ENCODE measurements around the gene INPP5D.

DNA sequence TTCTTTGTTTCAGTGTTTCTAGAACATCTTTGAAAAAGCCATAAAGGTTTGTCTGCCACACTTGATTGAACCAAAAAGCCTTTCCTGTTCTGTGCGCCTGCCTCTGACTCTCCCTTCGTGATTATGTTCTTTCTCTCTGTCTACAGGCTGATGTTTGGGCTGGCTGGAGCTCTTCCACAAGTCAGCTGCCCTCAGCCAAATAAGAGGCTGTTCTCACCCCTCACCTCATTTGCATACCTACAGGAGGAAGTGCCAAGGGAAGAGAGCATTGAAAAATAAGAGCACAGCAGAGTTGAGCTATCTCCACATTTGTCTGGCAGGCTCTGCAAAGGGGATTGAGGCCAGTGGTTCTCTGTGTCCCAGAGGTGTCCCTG lies 15.8 kb downstream of the INPP5D start:
- TF ChIP-seq, protein P1, sequence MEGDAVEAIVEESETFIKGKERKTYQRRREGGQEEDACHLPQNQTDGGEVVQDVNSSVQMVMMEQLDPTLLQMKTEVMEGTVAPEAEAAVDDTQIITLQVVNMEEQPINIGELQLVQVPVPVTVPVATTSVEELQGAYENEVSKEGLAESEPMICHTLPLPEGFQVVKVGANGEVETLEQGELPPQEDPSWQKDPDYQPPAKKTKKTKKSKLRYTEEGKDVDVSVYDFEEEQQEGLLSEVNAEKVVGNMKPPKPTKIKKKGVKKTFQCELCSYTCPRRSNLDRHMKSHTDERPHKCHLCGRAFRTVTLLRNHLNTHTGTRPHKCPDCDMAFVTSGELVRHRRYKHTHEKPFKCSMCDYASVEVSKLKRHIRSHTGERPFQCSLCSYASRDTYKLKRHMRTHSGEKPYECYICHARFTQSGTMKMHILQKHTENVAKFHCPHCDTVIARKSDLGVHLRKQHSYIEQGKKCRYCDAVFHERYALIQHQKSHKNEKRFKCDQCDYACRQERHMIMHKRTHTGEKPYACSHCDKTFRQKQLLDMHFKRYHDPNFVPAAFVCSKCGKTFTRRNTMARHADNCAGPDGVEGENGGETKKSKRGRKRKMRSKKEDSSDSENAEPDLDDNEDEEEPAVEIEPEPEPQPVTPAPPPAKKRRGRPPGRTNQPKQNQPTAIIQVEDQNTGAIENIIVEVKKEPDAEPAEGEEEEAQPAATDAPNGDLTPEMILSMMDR (IDR thresholded peaks at IDR 0.05): no peak
- no peak for TF ChIP-seq POLR2A (IDR thresholded peaks at IDR 0.05)
